Nucleus accumbens (tissue), 56 donors: ENCODE measurements around the gene PCGF1.

Experiments
- DNase-seq, 56 donors: peaks; one replicate each; lab custom pipeline; 2025; lab: John Stamatoyannopoulos, UW

PCGF1 gene

GRCh38 chr2:74516650-74517049 is 9.2 kb upstream of the PCGF1 start:
- DNase-seq = no peak

GRCh38 chr2:74515981-74516633 is 8.6 kb upstream of the PCGF1 start:
- peak in 33 of 56 donors; percentile 3 to 60 (median 13) for DNase-seq

GRCh38 chr2:74515271-74515980 is 7.9 kb upstream of the PCGF1 start:
- no peak for DNase-seq

- DNase-seq = no peak
Measured at GRCh38 chr2:74514368-74515270, 7.1 kb upstream of the PCGF1 start, which contains the start of gene TLX2. Gene TLX2, plus strand, starts transcription at chr2:74514450. Its CDS starts 357 bp downstream, at chr2:74514807.

GRCh38 chr2:74513605-74514367 is 6.3 kb upstream of the PCGF1 start:
- DNase-seq = no peak

DNA sequence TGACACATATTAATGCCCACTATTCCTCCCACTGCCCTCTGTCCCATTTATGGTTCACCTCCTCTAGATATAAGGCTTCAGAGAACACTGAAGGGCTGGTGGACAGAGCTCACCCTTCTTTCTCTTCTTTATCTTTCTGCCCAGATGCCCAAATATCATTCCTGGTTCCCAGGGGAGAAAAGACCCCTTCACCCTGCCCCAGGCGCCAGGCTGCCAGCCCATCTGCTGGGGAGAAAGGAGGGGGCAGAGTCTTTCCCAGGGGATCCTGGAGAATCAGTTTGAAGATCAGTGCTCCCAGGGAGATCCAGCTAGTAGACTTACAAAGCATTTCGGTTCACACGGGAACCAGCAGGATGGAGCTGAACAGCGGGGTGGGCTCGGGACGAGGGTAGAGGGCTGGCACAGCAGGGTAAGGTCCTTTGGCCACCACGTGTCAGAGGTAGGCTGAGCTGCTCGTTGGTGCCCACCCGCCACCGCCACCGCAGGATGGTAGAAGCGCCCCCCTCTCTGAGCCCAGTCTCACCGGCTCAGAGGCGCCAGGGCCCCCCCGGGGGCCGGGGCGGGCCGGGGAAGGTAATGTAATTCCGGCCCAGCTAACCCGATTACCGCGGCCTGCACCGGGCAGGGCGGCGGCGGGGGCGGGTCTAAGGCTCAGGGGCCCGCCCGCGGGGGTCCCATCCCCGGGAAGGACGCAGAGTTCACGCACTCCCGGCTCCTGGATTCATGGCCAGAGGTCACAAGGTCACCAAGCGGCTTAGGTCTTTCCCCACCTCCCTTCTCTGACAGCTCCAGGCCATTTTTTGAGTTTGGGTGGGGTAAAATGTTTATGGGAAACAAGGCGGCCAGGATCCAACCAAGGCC is 5.5 kb upstream of the PCGF1 start:
- no peak for DNase-seq

- DNase-seq = no peak
Measured at GRCh38 chr2:74511104-74511989, 3.9 kb upstream of the PCGF1 start.

DNA sequence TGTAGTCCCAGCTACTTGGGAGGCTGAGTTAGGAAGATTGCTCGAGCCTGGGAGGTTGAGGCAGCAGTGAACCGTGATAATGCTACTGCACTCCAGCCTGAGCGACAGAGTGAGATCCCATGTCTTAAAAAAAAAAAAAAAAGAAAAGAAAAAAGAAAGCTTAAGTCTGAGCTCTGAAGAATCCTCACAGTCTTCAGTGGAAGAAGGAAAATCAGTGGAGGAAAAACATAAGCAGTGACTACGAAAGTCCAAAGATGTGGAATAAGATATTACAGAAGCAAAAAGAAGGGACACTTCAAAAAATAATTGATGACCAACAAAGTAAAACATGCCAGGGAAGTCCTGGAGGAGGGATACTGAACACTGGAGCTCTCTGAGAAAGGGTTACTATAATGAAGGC is 2.8 kb upstream of the PCGF1 start:
- no peak for DNase-seq

GRCh38 chr2:74507926-74508520 is 528 bp upstream of the PCGF1 start:
- DNase-seq = peak in 29 of 56 donors; percentile 5 to 63 (median 40)

DNA sequence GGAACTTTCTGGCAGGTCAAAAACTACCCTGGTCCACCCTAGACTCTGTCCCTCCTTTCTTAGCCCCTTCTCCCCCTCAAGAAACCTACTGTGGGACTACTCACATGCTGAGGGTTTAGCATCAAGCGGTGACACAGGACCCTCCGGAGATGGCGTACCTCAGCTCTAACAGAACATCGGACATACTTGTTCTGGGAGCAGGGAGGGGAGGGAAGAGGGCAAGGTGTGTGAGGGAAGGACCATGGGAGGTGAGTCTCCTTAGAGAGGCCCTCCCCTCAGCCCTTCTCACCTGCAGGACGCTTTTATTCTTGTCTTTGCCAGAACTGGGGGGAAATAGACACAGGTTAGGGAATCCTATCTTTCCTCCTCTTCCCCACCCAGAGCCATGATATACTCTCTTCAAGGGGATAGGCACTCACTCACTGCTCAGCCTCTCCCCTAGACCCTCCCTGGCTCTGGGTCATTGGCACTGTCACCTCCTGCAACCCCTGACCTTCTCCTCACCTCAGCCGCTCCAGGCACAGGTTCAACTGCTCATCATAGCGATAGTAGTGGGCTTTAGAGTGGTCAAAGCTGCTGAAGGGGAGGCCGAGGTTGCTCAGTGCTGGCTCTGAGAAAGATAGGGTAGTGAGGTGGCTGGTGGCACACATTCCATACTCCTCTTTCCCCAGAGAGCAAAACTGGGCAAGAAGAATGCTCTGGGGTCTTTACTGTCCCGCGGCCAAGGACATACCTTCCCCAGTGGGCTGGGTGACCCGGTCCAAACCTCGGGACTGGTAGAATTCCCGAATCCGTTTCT is 1.8 kb downstream of the PCGF1 start:
- DNase-seq = no peak

DNA sequence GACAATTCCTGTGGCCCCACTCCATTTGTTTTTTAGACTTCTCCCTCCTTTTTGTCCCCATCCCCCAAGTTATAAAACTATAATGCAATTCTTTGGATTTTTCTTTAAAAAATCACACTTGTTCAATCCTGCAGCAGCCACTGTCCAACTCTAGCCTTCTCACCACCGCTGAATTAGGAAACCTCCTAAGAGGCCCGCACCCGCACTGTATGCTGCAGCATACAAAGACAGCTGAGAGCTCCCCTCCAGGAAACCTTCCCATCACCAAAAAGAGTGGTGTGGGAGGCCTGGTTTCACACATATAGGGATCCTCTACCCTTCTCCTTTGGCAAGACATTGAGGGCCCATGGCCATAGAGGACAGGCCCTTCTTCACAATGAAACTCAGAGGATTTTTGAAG is 2.9 kb downstream of the PCGF1 start:
- DNase-seq = no peak

GRCh38 chr2:74503506-74504475 is 3.7 kb downstream of the PCGF1 start:
- no peak for DNase-seq

DNA sequence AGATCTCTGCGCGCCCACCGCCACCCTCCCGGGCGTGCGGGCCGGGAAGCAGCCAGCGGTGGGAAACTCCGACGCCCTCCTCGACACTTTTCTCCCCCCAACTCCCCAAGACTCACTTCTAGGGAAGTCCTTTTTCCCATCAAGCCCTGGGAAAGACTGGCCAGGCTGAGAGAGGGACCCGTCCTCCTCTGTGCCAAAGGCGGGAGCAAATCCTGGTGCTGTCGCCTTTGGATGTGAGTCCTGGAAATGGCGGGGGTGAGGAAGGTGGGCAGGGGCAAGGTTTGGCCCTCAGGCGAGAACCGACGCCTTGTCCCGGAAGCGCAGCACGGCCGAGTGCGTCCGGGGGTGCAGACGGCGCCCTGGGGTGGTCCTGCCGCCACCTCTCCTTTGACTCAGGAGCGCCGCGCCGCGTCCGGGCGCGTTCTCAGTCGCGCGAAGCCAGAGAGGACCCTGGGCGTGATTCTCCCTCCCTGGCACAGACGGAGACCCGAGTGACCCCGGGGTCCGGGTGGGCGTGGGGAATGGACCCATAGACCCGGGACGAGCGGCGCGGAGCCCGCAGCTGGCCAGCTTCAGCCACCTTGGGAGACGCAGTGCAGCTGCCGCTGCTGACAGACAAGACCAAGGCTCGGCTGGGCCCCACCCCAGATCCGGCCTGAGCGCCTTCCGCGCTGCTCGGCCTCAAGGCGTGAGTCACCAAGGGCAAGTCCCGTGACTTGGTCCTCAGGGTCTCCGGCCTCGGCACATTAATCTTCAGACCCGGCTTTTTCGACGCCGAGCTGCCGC is 4.6 kb downstream of the PCGF1 start:
- peak in 3 of 56 donors; percentile 11 to 24 (median 12) for DNase-seq

DNA sequence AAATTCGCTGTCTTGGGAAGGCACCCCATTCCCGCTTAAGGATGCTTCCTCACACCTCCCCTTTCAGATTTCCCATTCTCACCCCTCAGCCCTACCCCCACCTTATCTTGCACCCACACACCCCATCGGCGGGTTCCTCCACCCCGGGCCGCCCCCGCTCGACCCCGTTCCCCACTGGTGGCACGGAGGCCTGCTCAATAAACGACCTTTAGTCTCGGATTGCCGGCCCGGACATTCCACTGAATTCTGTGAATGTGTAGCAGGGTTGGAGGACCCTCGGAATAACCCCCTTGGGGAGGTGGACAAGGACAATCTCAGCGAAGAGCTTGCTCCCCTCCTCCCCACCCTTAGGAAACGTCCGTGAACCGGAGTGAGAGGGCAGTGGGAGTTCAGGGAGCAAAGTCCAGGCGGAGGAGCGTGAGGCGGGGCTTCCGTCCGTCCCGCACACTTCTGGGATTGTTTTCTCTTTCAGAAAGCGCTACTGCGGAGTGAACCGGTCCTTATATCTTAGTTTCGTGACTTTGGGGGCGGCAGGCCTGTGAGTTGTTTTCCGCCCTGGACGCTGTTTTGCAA is 5.3 kb downstream of the PCGF1 start:
- DNase-seq = no peak
